Astrocyte (in vitro differentiated cells and primary cell): ENCODE results near the gene GSTA3.

Experiments
- CTCF ChIP-seq: IDR thresholded peaks from 2 replicates; pipeline ENCODE4 v1.5.1; 2011; ENCODE audit warnings: low read depth, mild to moderate bottlenecking, inconsistent platforms, low read length, moderate library complexity; ENCODE audit not compliant: insufficient read depth
- EZH2 ChIP-seq: IDR thresholded peaks from 2 replicates; pipeline ENCODE4 v1.6.1; 2012; ENCODE audit warnings: mild to moderate bottlenecking, low read length, inconsistent platforms; ENCODE audit not compliant: insufficient read depth

GRCh38 chr6:52894285-52894684 is 15.2 kb downstream of the GSTA3 start:
- no peak for TF ChIP-seq CTCF
- no peak for TF ChIP-seq EZH2
